Measurements from ENCODE around the gene CNTN5.

Gene CNTN5

GRCh38 chr11:100340466-100341319 is 1319.9 kb downstream of the CNTN5 start:
- Mint-ChIP-seq H3K27me3 (no peaks in the 10 kb centered on the region), H3K36me3 (ENCODE audit: insufficient read depth) (no peaks in the 10 kb centered on the region), H3K27ac (ENCODE audit: low read depth) (no peak overlapping the region), H3K9me3 (peaks cover 20% of the 10 kb centered on the region), H3K4me3 (no peak overlapping the region), H3K4me1 (no peaks in the 10 kb centered on the region)
- ATAC-seq (replicated peaks; ENCODE audit: extremely low read depth, poor library complexity, severe bottlenecking) (no peak), DNase-seq (ENCODE audit: low spot score in 2 of 2) (no peak)

GRCh38 chr11:100353083-100353482 is 1332.3 kb downstream of the CNTN5 start:
- H3K36me3 Mint-ChIP-seq (ENCODE audit: insufficient read depth), result no peaks in the 10 kb centered on the region
- DNase-seq (ENCODE audit: low spot score in 2 of 2) (no peak), ATAC-seq (replicated peaks; ENCODE audit: extremely low read depth, poor library complexity, severe bottlenecking) (no peak)
- H3K4me1 Mint-ChIP-seq, result no peaks in the 10 kb centered on the region
- no peaks in the 10 kb centered on the region for H3K27me3 Mint-ChIP-seq
- no peak overlapping the region for H3K27ac Mint-ChIP-seq (ENCODE audit: low read depth)
- H3K4me3 Mint-ChIP-seq, result no peak overlapping the region
- peaks cover 15% of the 10 kb centered on the region for H3K9me3 Mint-ChIP-seq

GRCh38 chr11:100354736-100355135 is 1334.0 kb downstream of the CNTN5 start:
- no peaks in the 10 kb centered on the region for H3K4me1 Mint-ChIP-seq

GRCh38 chr11:100356035-100356434 is 1335.3 kb downstream of the CNTN5 start:
- Mint-ChIP-seq H3K27me3 (no peaks in the 10 kb centered on the region), H3K9me3 (no peaks in the 10 kb centered on the region), H3K4me1 (no peaks in the 10 kb centered on the region), H3K27ac (ENCODE audit: low read depth) (no peak overlapping the region), H3K36me3 (ENCODE audit: insufficient read depth) (no peaks in the 10 kb centered on the region), H3K4me3 (no peak overlapping the region)
- DNase-seq (ENCODE audit: low spot score in 2 of 2) (no peak), ATAC-seq (replicated peaks; ENCODE audit: extremely low read depth, poor library complexity, severe bottlenecking) (no peak)

More at GRCh38 chr11:100354736-100355135, 1334.0 kb downstream of the CNTN5 start:
- no peak for DNase-seq (ENCODE audit: low spot score in 2 of 2)
- peaks cover 7% of the 10 kb centered on the region for H3K9me3 Mint-ChIP-seq
- no peaks in the 10 kb centered on the region for H3K36me3 Mint-ChIP-seq (ENCODE audit: insufficient read depth)
- no peak for ATAC-seq (replicated peaks; ENCODE audit: extremely low read depth, poor library complexity, severe bottlenecking)
- H3K27me3 Mint-ChIP-seq, result no peaks in the 10 kb centered on the region
- H3K27ac Mint-ChIP-seq (ENCODE audit: low read depth), result no peak overlapping the region
- no peak overlapping the region for H3K4me3 Mint-ChIP-seq

GRCh38 chr11:100359281-100359680 is 1338.5 kb downstream of the CNTN5 start:
- no peaks in the 10 kb centered on the region for H3K27me3 Mint-ChIP-seq
- no peak overlapping the region for H3K27ac Mint-ChIP-seq (ENCODE audit: low read depth)
- H3K4me3 Mint-ChIP-seq, result no peak overlapping the region
- DNase-seq (ENCODE audit: low spot score in 2 of 2) (no peak), ATAC-seq (replicated peaks; ENCODE audit: extremely low read depth, poor library complexity, severe bottlenecking) (no peak)
- peaks cover 6% of the 10 kb centered on the region for H3K9me3 Mint-ChIP-seq
- H3K4me1 Mint-ChIP-seq, result no peaks in the 10 kb centered on the region
- no peaks in the 10 kb centered on the region for H3K36me3 Mint-ChIP-seq (ENCODE audit: insufficient read depth)

GRCh38 chr11:100367892-100368291 is 1347.1 kb downstream of the CNTN5 start:
- Mint-ChIP-seq H3K36me3 (ENCODE audit: insufficient read depth) (no peaks in the 10 kb centered on the region), H3K4me1 (no peaks in the 10 kb centered on the region), H3K4me3 (no peak overlapping the region), H3K27me3 (no peaks in the 10 kb centered on the region), H3K27ac (ENCODE audit: low read depth) (no peak overlapping the region), H3K9me3 (peaks cover 6% of the 10 kb centered on the region)
- DNase-seq (ENCODE audit: low spot score in 2 of 2) (no peak), ATAC-seq (replicated peaks; ENCODE audit: extremely low read depth, poor library complexity, severe bottlenecking) (no peak)

GRCh38 chr11:100383357-100383865 is 1362.7 kb downstream of the CNTN5 start:
- no peaks in the 10 kb centered on the region for H3K36me3 Mint-ChIP-seq (ENCODE audit: insufficient read depth)
- no peaks in the 10 kb centered on the region for H3K4me1 Mint-ChIP-seq
- H3K9me3 Mint-ChIP-seq, result peaks cover 35% of the 10 kb centered on the region
- H3K4me3 Mint-ChIP-seq, result no peak overlapping the region
- H3K27ac Mint-ChIP-seq (ENCODE audit: low read depth), result no peak overlapping the region
- no peak for DNase-seq (ENCODE audit: low spot score in 2 of 2)
- no peak for ATAC-seq (replicated peaks; ENCODE audit: extremely low read depth, poor library complexity, severe bottlenecking)
- no peaks in the 10 kb centered on the region for H3K27me3 Mint-ChIP-seq

- H3K27ac Mint-ChIP-seq (ENCODE audit: low read depth), result no peak overlapping the region
- DNase-seq (ENCODE audit: low spot score in 2 of 2) (no peak), ATAC-seq (replicated peaks; ENCODE audit: extremely low read depth, poor library complexity, severe bottlenecking) (no peak)
- no peak overlapping the region for H3K4me3 Mint-ChIP-seq
- no peaks in the 10 kb centered on the region for H3K27me3 Mint-ChIP-seq
- H3K4me1 Mint-ChIP-seq, result no peaks in the 10 kb centered on the region
- peaks cover 20% of the 10 kb centered on the region for H3K9me3 Mint-ChIP-seq
- H3K36me3 Mint-ChIP-seq (ENCODE audit: insufficient read depth), result no peaks in the 10 kb centered on the region
Observed at GRCh38 chr11:100396266-100396665, 1375.5 kb downstream of the CNTN5 start.

GRCh38 chr11:100397401-100397800 is 1376.7 kb downstream of the CNTN5 start:
- Mint-ChIP-seq H3K4me1 (no peaks in the 10 kb centered on the region), H3K36me3 (ENCODE audit: insufficient read depth) (no peaks in the 10 kb centered on the region), H3K27ac (ENCODE audit: low read depth) (no peak overlapping the region), H3K9me3 (peaks cover 25% of the 10 kb centered on the region), H3K27me3 (no peaks in the 10 kb centered on the region), H3K4me3 (no peak overlapping the region)
- ATAC-seq (replicated peaks; ENCODE audit: extremely low read depth, poor library complexity, severe bottlenecking), result no peak
- no peak for DNase-seq (ENCODE audit: low spot score in 2 of 2)

- Mint-ChIP-seq H3K27ac (ENCODE audit: low read depth) (no peak overlapping the region), H3K27me3 (no peaks in the 10 kb centered on the region), H3K4me1 (no peaks in the 10 kb centered on the region), H3K36me3 (ENCODE audit: insufficient read depth) (no peaks in the 10 kb centered on the region), H3K4me3 (no peak overlapping the region), H3K9me3 (peaks cover 31% of the 10 kb centered on the region)
- ATAC-seq (replicated peaks; ENCODE audit: extremely low read depth, poor library complexity, severe bottlenecking) (no peak), DNase-seq (ENCODE audit: low spot score in 2 of 2) (no peak)
Observed at GRCh38 chr11:100403816-100404215, 1383.1 kb downstream of the CNTN5 start.

- no peaks in the 10 kb centered on the region for H3K4me1 Mint-ChIP-seq
- H3K36me3 Mint-ChIP-seq (ENCODE audit: insufficient read depth), result no peaks in the 10 kb centered on the region
- DNase-seq (ENCODE audit: low spot score in 2 of 2) (no peak), ATAC-seq (replicated peaks; ENCODE audit: extremely low read depth, poor library complexity, severe bottlenecking) (no peak)
- H3K9me3 Mint-ChIP-seq, result peaks cover 32% of the 10 kb centered on the region
- no peaks in the 10 kb centered on the region for H3K27me3 Mint-ChIP-seq
- no peak overlapping the region for H3K4me3 Mint-ChIP-seq
- no peak overlapping the region for H3K27ac Mint-ChIP-seq (ENCODE audit: low read depth)
Observed at GRCh38 chr11:100404907-100405306, 1384.2 kb downstream of the CNTN5 start.

Data from central memory CD8-positive, alpha-beta T cell (primary cell).